HepG2 (cell line): ENCODE measurements around the gene MAPRE3. TPM values are rescaled to one million over a fixed set of nuclear protein-coding genes. Genes with fewer than 3 reads are reported as not detected.
A peak's percentile ranks its signal among the peaks of the same experiment; 100 is the strongest.

Experiments
- BRD4 ChIP-seq: sonication (generic); formaldehyde crosslinking; IDR thresholded peaks from 2 replicates; pipeline ENCODE4 v1.4.0; 2020; ENCODE audit warnings: missing genetic modification reagents
- CBX1 ChIP-seq: IDR thresholded peaks from one replicate; pipeline ENCODE4 v1.6.1; 2016; ENCODE audit warnings: antibody characterized with exemption, low read depth
- CHCHD3 ChIP-seq: sonication (generic); formaldehyde crosslinking; IDR thresholded peaks from 2 replicates; pipeline ENCODE4 v1.8.0; 2022; ENCODE audit warnings: mild to moderate bottlenecking, missing genetic modification reagents, moderate library complexity
- DNMT3B ChIP-seq: conservative IDR thresholded peaks from 2 replicates; pipeline ENCODE4 v1.6.1; 2016; ENCODE audit warnings: missing biosample characterization, control low read depth
- GPN1 ChIP-seq: sonication (generic); formaldehyde crosslinking; IDR thresholded peaks from 2 replicates; pipeline ENCODE4 v1.5.1; 2020; ENCODE audit warnings: missing genetic modification reagents, borderline replicate concordance
- JUND ChIP-seq: sonication (generic); formaldehyde crosslinking; IDR thresholded peaks from 2 replicates; pipeline ENCODE4 v1.8.0; 2022; ENCODE audit warnings: mild to moderate bottlenecking, missing genetic modification reagents
- KAT2B ChIP-seq: fragments of 150-350 bp; IDR thresholded peaks from 2 replicates; pipeline ENCODE4 v1.6.1; 2014; ENCODE audit warnings: low read depth, low read length, borderline replicate concordance
- KAT7 ChIP-seq: IDR thresholded peaks from 2 replicates; pipeline ENCODE4 v1.6.1; 2018; ENCODE audit warnings: borderline replicate concordance, missing compliant biosample characterization
- MXD4 ChIP-seq: IDR thresholded peaks from 2 replicates; pipeline ENCODE4 v1.6.1; 2016; ENCODE audit warnings: mild to moderate bottlenecking, missing biosample characterization, missing genetic modification reagents
- NR2F1 ChIP-seq, 2 experiments: fragments of 450-650 bp in 1 of 2; formaldehyde crosslinking in 1 of 2; IDR thresholded peaks; 2 replicates each; pipeline versions ENCODE4 v1.5.0 to v1.6.1; 2016 to 2020; ENCODE audit warnings: mild to moderate bottlenecking in 1 of 2, missing compliant biosample characterization in 1 of 2, missing genetic modification reagents in 1 of 2, moderate library complexity in 1 of 2
- NR2F6 ChIP-seq, 2 experiments: IDR thresholded peaks; 2 replicates each; pipeline ENCODE4 v1.6.1; 2016; ENCODE audit warnings: antibody characterized with exemption in 1 of 2, mild to moderate bottlenecking in 1 of 2
- RBM22 ChIP-seq: fragments of 200-400 bp; formaldehyde crosslinking; optimal IDR thresholded peaks from 2 replicates; pipeline ENCODE3; 2017; ENCODE audit warnings: mild to moderate bottlenecking, low read length, moderate library complexity
- U2AF2 ChIP-seq: fragments of 200-400 bp; formaldehyde crosslinking; IDR thresholded peaks from 2 replicates; pipeline ENCODE4 v1.6.1; 2017; ENCODE audit warnings: low read depth, mild to moderate bottlenecking, low read length
- ZNF235 ChIP-seq: sonication (generic); formaldehyde crosslinking; IDR thresholded peaks from 2 replicates; pipeline ENCODE4 v1.8.1; 2023; ENCODE audit warnings: mild to moderate bottlenecking, missing genetic modification reagents, borderline replicate concordance
- ZNF556 ChIP-seq: sonication (generic); formaldehyde crosslinking; IDR thresholded peaks from 2 replicates; pipeline ENCODE4 v1.4.0; 2020; ENCODE audit warnings: mild to moderate bottlenecking, missing genetic modification reagents, borderline replicate concordance
- ZNF652 ChIP-seq: IDR thresholded peaks from 2 replicates; pipeline ENCODE4 v1.6.1; 2016; ENCODE audit warnings: low read depth, borderline replicate concordance
- ZNF891 ChIP-seq: sonication (generic); formaldehyde crosslinking; IDR thresholded peaks from 2 replicates; pipeline ENCODE4 v1.5.0; 2020; ENCODE audit warnings: mild to moderate bottlenecking, missing genetic modification reagents
- ZSCAN30 ChIP-seq: sonication (generic); formaldehyde crosslinking; IDR thresholded peaks from 2 replicates; pipeline ENCODE4 v1.5.0; 2020; ENCODE audit warnings: mild to moderate bottlenecking, missing genetic modification reagents
- ZSCAN9 ChIP-seq: IDR thresholded peaks from 2 replicates; pipeline ENCODE4 v1.6.1; 2016; ENCODE audit warnings: borderline replicate concordance
- polyA plus RNA-seq, 8 experiments: library from polyadenylated mRNA; depleted of rRNA in 3 of 8; stranded (reverse) in 7 of 8; unstranded in 1 of 8; fragments of >200 nt; fragmentation: Illumina TruSeq in 4 of 8; extraction: Trizol in 4 of 8; gene quantifications; 2 replicates each; pipeline versions ENCODE4 v1.2.1 to v1.2.3, GENCODE V29; 2011 to 2016; ENCODE audit warnings: low read depth in 4 of 8, missing spikeins in 1 of 8, mixed read lengths in 1 of 8; ENCODE audit not compliant: insufficient read depth in 1 of 8
- total RNA-seq, 5 experiments: library from RNA; depleted of rRNA; stranded (reverse); fragments of >200 nt; fragmentation: Illumina TruSeq; extraction: Trizol; gene quantifications; 2 replicates each; pipeline ENCODE4 v1.2.3, GENCODE V29; 2016; ENCODE audit warnings: low read depth in 1 of 5
- TF ChIP-seq, protein P1 (sequence below): sonication (generic); formaldehyde crosslinking; IDR thresholded peaks from 2 replicates; pipeline ENCODE4 v1.4.0; 2020; ENCODE audit warnings: low read depth, mild to moderate bottlenecking, missing genetic modification reagents
- TF ChIP-seq, protein P2 (sequence below): sonication (generic); formaldehyde crosslinking; IDR thresholded peaks from 2 replicates; pipeline ENCODE4 v1.4.0; 2020; ENCODE audit warnings: missing genetic modification reagents
- TF ChIP-seq, protein P3 (sequence below): sonication (generic); formaldehyde crosslinking; IDR thresholded peaks from 2 replicates; pipeline ENCODE4 v1.4.0; 2020; ENCODE audit warnings: missing genetic modification reagents, borderline replicate concordance
- TF ChIP-seq, protein P4 (sequence below): conservative IDR thresholded peaks from 2 replicates; pipeline ENCODE4 v1.6.1; 2018; ENCODE audit warnings: missing genetic modification reagents

MAPRE3 gene
- total and polyA plus RNA-seq, 2 of the 13 experiments (the other 11 are each of a cell fraction or from before 2014, with no cell fraction given): 0.31 to 0.91 TPM

DNA sequence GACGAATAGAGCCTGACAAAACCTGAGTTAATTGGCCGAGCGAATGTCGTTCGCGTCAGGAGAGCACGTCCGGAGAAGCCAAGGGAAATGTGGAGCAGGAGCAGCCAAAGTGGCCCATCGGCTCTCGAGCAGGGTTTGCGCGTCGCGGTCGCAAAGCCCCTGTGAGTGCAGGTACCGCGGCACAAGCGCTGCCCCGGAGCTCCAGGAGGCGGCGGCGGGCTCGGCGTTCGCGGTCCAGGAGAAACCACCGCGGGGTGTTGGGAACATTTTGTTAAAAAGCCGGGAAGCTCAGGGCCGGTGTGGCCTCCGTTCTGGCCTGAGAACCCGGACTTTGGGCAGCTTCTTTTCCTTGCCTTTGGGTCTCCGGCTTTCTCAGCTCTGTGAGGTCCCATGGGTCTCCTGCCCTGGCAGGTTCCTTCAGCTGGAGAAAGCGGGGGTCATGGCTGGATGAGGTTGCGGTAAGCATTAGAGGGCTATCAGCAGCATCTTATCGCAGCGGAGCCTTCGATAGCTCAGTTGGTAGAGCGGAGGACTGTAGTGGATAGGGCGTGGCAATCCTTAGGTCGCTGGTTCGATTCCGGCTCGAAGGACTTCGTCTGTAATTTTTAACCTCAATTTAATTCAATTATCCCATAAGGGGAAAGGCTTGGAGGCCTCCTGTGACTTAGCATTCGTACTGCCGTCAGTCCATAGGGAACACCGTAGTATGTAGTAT is 80.0 kb downstream of the MAPRE3 start (continued):
- TF ChIP-seq, protein P1, sequence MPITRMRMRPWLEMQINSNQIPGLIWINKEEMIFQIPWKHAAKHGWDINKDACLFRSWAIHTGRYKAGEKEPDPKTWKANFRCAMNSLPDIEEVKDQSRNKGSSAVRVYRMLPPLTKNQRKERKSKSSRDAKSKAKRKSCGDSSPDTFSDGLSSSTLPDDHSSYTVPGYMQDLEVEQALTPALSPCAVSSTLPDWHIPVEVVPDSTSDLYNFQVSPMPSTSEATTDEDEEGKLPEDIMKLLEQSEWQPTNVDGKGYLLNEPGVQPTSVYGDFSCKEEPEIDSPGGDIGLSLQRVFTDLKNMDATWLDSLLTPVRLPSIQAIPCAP (CRISPR knock-in tag): peak; percentile 69; the same call in 1 of the 2 replicates
- TF ChIP-seq, protein P2, sequence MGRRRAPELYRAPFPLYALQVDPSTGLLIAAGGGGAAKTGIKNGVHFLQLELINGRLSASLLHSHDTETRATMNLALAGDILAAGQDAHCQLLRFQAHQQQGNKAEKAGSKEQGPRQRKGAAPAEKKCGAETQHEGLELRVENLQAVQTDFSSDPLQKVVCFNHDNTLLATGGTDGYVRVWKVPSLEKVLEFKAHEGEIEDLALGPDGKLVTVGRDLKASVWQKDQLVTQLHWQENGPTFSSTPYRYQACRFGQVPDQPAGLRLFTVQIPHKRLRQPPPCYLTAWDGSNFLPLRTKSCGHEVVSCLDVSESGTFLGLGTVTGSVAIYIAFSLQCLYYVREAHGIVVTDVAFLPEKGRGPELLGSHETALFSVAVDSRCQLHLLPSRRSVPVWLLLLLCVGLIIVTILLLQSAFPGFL (CRISPR knock-in tag): no peak
- TF ChIP-seq DNMT3B: peak; percentile 61; the same call in 1 of the 2 replicates
- TF ChIP-seq CBX1: peak; percentile 85
- TF ChIP-seq JUND (CRISPR knock-in tag): peak; percentile 59; the same call in 1 of the 2 replicates
- no peak for TF ChIP-seq U2AF2
- TF ChIP-seq, protein P3, sequence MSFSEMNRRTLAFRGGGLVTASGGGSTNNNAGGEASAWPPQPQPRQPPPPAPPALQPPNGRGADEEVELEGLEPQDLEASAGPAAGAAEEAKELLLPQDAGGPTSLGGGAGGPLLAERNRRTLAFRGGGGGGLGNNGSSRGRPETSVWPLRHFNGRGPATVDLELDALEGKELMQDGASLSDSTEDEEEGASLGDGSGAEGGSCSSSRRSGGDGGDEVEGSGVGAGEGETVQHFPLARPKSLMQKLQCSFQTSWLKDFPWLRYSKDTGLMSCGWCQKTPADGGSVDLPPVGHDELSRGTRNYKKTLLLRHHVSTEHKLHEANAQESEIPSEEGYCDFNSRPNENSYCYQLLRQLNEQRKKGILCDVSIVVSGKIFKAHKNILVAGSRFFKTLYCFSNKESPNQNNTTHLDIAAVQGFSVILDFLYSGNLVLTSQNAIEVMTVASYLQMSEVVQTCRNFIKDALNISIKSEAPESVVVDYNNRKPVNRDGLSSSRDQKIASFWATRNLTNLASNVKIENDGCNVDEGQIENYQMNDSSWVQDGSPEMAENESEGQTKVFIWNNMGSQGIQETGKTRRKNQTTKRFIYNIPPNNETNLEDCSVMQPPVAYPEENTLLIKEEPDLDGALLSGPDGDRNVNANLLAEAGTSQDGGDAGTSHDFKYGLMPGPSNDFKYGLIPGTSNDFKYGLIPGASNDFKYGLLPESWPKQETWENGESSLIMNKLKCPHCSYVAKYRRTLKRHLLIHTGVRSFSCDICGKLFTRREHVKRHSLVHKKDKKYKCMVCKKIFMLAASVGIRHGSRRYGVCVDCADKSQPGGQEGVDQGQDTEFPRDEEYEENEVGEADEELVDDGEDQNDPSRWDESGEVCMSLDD: 0 out of 2 replicates have a peak, but pooled peaks have one; percentile 21
- TF ChIP-seq ZNF235 (CRISPR knock-in tag): peak; percentile 66
- TF ChIP-seq NR2F6 (IDR thresholded peaks at IDR 0.05): peak; percentile 75
- peak; percentile 82 for TF ChIP-seq NR2F6 (CRISPR knock-in tag; IDR thresholded peaks at IDR 0.05)
- no peak; the same call in 1 of the 2 replicates for TF ChIP-seq ZSCAN30 (CRISPR knock-in tag)
- TF ChIP-seq KAT7 (CRISPR knock-in tag): peak; percentile 53
- peak; percentile 63; the same call in 1 of the 2 replicates for TF ChIP-seq CHCHD3
- peak; percentile 93; the same call in 1 of the 2 replicates for TF ChIP-seq ZNF556 (CRISPR knock-in tag)
- TF ChIP-seq RBM22: peak; percentile 92
- 0 out of 2 replicates have a peak, but pooled peaks have one; percentile 49 for TF ChIP-seq MXD4 (CRISPR knock-in tag)
- TF ChIP-seq KAT2B: no peak; the same call in 1 of the 2 replicates
- peak in 1 of 2 experiments; percentile 69; a peak in 2 of 4 replicates for TF ChIP-seq NR2F1 (CRISPR knock-in tag; IDR thresholded peaks at IDR 0.05)
- TF ChIP-seq ZSCAN9: peak; percentile 54; the same call in 1 of the 2 replicates
- no peak for TF ChIP-seq ZNF652 (CRISPR knock-in tag)
- TF ChIP-seq GPN1 (CRISPR knock-in tag): peak; percentile 5; the same call in 1 of the 2 replicates
- TF ChIP-seq, protein P4, sequence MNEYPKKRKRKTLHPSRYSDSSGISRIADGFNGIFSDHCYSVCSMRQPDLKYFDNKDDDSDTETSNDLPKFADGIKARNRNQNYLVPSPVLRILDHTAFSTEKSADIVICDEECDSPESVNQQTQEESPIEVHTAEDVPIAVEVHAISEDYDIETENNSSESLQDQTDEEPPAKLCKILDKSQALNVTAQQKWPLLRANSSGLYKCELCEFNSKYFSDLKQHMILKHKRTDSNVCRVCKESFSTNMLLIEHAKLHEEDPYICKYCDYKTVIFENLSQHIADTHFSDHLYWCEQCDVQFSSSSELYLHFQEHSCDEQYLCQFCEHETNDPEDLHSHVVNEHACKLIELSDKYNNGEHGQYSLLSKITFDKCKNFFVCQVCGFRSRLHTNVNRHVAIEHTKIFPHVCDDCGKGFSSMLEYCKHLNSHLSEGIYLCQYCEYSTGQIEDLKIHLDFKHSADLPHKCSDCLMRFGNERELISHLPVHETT: peak; percentile 17
- peak; percentile 66; the same call in 1 of the 2 replicates for TF ChIP-seq ZNF891 (CRISPR knock-in tag)
- 0 out of 2 replicates have a peak, but pooled peaks have one; percentile 17 for TF ChIP-seq BRD4 (CRISPR knock-in tag)
